Fibroblast of skin of scalp (primary cell): ENCODE results near the gene FRS3. TPM values are rescaled to one million over a fixed set of nuclear protein-coding genes. Genes with fewer than 3 reads are reported as not detected.
"Not testable (repeated sequence)": the region's sequence is repeated elsewhere in the genome, so short reads cannot be mapped to it uniquely, and the experiment has no call there.

Experiments used
- DNase-seq: peaks from one replicate; pipeline ENCODE4 v3.0.0-alpha.2; 2013
- polyA plus RNA-seq, 2 experiments: library from polyadenylated mRNA; unstranded; fragments of 120-200 nt; gene quantifications; one replicate each; pipeline ENCODE4 v1.2.1, GENCODE V29; 2013; ENCODE audit not compliant: insufficient read length in 2 of 2

The FRS3 gene
- polyA plus RNA-seq (2013, experiment 1 of 2; ENCODE audit: insufficient read length), result 3.9 TPM
- polyA plus RNA-seq (2013, experiment 2 of 2; ENCODE audit: insufficient read length), result 3.3 TPM

DNA sequence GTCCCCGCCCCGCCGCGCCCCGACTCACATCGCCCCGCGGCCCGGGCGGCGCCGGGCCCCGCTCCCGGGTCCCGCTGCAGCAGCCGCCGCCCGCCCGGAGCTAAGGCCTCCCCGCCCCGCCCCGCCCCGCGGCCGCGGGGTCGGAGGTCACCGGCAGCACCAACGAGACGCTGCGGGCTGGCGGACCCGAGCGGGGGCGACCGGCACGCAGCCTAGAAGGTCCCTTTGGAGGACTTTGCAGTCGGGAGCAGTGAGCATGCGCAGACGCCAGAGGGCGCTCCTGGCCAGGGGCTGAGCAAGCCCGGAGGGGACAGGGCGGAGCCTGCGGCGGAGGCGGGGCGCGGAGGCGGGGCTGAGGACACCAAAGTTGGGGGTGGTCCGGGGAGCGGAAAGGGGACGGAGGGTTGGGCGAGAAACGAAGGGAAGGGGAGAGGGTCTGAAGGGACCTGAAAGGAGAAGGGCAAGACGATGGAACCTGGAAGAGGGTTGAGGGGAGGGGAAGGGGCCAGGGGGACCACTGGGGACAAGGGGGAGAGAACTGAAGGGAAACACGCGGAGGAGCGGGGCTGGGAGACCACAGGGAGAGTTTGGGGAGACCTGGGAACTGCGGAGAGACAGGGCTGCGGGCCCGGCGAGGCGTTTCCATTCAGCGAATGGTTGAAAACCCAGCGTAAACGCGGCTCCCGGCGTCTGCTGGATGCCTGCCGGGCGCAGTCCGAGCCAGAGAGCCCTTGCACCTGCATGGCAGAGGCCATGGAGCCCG is at the start of gene FRS3:
FRS3 (minus strand) TSS at position 113 of the 763 bp plus-strand sequence. CDS start 2,913 bp downstream, outside the sequence.
- DNase-seq, result peak; percentile 94

- no peak for DNase-seq
Observed at GRCh38 chr6:41826343-41827022, 46.8 kb upstream of the FRS3 start.

DNA sequence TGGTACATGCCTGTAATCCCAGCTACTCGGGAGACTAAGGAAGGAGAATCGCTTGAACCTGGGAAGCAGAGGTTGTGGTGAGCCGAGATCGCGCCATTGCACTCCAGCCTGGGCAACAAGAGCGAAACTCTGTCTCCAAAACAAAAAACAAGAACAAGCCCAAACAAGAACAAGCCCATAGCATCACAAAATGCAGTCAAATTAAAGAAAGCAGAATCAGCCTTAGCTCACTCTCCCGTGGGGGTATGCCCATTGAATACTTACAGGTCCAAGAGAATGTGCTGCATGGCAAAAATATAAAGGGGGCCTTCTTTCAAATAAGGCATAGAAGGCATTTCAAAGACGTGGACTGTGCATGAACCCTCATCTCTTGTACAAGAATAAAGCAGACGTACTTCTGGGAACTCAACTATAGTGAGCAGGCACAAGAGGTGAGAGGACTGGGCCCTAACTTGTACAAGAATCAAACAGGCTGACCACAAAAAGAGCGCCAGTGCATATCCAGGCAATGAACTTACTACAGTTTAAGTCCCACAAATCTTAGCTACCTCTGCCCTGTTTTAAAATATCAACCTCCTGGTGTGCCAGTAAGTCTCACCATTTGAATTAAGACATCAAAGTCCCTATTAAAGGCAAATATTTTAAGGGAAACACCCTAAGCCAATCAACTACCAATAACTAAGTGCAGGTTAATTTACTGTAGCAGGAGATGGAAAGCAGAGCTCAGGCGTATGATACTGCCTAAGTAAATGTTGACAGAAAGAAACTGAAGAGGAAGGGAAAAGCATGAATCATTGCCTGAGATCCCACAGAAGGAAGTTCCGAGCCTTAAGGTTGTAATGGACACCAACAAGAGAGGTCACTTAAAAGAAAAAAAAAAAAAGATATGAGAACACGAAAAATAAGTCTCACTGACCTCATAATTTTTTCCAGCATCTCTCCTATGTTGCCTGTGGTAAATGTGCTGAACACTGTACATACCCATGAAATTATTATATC is 45.2 kb upstream of the FRS3 start:
- no peak for DNase-seq

- DNase-seq, result no peak
Observed at GRCh38 chr6:41823178-41823577, 43.5 kb upstream of the FRS3 start.

DNA sequence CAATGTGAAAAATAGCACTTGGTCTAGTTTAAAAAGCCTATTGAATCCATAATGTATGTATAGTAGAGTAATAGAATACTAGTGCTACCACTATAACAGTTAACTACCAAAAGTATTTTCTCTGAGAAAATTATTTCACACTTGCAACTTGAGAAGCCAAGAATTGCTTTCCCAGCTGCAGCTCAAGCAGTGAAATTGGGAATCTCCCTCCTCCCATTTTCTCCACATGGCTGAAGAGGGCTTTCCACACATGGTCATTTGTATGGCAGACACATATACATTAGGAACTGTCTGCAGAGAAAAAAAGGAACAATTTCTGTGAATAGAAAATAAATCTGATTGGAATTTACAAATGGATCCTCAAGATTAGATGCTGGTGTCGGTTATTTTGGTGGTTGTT is 42.3 kb upstream of the FRS3 start:
- no peak for DNase-seq

DNA sequence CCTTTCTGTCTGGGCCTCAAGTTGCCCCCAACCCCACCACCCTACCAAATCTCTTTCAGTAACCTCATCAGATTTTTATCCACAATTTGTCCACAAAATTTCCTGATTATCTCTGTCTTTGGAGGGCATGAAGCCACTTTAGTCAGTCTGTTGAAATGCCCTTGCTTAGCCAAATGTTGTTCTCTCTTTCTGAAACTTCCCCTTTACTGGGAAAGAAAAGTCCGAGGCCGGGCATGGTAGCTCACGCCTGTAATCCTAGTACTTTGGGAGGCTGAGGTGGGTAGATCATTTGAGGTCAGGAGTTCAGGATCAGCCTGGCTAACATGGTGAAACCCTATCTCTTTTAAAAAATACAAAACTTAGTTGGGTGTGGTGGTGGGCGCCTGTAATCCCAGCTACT is 41.6 kb upstream of the FRS3 start:
- DNase-seq, result no peak

GRCh38 chr6:41818271-41819054 is 38.8 kb upstream of the FRS3 start:
- no peak for DNase-seq

- DNase-seq, result no peak
Observed at GRCh38 chr6:41815587-41815986, 35.9 kb upstream of the FRS3 start.

- DNase-seq, result no peak
Observed at GRCh38 chr6:41814629-41815028, 34.9 kb upstream of the FRS3 start.

DNA sequence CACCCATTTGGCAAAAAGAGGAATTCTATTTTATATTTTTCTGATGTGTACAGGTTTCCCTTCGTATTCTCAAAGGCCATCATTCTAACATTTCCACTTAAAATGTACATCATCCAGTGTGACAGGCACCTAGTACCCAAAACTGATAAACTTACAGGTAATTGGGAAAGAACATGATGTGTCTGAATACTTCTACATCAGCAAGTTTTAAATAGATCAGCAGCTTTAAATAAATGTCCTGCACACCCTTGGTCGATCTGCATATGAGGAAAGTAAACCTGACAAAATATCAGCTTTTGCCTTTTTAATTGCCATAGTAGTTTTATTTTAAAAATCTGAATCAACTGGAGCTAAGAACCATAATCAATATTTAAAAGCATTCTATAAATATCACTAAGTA is 34.3 kb upstream of the FRS3 start:
- no peak for DNase-seq

GRCh38 chr6:41813469-41813868 is 33.8 kb upstream of the FRS3 start:
- DNase-seq, result no peak

DNA sequence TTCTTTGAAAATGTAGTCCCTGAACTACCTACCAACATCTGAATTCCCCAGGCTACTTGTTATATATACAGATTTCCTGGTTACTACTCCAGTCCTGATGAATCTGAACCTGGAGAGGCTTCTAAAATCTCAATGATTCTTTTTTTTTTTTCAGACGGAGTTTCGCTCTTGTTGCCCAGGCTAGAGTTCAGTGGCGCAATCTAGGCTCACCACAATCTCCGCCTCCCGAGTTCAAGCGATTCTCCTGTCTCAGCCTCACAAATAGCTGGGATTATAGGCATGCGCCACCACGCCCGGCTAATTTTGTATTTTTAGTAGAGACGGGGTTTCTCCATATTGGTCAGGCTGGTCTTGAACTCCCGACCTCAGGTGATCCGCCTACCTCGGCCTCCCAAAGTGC is 32.2 kb upstream of the FRS3 start:
- not testable (repeated sequence) for DNase-seq

DNA sequence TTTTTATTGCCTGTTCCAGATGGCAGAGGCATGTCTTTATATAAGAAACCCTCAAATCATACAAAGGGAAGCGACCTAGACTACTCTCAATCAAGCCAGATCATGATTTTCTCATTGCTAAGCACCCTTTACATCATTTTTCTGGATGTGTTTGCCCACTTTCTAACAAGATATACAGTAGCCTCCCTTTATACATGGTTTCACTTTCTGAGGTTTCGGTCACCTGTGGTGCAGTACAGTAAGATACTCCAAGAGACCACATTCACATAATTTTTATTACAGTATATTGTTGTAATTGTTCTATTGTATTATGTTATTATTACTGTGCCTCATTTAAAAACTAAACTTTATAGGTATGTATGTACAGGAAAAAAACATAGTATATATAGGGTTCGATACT is 31.4 kb upstream of the FRS3 start:
- no peak for DNase-seq

GRCh38 chr6:41805830-41806774 is 26.4 kb upstream of the FRS3 start:
- DNase-seq, result no peak

DNA sequence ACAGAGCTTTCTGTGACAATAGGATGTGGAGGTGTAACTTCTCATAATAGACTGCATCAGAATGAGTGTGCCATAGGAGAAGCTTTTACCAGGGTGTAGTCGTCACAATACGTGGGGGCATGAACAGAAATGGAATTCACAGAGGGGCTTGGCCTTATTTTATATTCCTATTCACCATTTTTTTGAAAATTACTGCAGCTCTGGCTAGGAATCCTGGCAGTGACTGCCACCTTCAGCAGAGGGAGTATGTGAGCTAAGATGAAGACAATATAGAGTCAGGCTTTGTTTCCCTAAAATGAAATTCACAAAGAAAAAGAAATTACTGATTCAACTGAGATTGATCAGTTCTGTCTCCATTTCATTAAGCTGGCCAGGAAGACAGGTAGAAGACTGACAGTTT is 21.7 kb upstream of the FRS3 start:
- DNase-seq, result peak; percentile 23

GRCh38 chr6:41799559-41799911 is 19.8 kb upstream of the FRS3 start:
- no peak for DNase-seq

DNA sequence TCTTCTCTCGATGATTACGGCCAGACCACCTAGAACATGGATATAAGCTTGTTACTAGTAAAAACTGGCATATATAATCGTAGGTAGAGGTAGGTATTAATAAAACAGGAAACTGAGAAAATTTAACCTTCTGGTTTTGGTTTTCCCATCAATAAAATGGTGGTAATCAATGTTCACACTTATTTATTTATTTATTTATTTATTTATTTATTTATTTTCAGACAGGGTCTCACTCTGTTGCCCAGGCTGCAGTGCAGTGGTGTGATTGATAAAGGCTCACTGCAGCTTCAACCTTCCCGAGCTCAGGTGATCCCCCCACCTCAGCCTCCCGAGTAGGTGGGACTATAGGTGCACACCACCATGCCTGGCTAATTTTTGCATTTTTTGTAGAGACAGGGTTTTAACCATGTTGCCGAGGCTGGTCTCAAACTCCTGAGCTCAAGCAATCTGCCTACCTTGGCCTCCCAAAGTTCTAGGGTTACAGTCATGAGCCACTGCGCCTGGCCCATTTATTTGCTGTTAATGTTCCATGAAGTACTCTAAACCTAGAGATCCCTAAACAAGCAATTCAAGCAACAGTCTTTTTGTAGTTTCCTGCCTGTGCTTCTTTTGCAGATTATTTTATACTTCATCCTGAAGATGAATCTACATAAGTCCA is 19.3 kb upstream of the FRS3 start:
- no peak for DNase-seq

DNA sequence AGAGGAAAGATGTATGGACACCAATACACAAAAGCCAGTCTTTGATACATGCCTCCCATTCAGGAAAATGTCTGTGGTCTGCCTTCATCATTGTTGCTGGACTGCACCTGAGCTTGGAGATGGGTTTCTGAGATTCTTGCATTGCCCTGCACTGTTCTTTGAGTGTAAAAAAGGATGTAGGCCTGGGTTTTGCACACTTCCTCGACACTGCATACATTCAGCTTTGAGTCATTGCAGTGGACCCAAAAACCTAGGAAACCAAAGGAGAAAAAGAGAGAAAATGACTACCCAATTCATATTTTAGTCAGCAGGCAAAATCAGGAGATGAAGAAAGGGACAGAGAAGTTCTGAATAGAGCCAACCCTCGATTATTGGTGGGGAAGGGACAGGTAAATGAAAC is 16.8 kb upstream of the FRS3 start:
- DNase-seq, result no peak

GRCh38 chr6:41791984-41792383 is 12.3 kb upstream of the FRS3 start:
- DNase-seq, result no peak

GRCh38 chr6:41791305-41791704 is 11.6 kb upstream of the FRS3 start:
- DNase-seq, result no peak
